ENCODE data around the gene ULK4.

DNA sequence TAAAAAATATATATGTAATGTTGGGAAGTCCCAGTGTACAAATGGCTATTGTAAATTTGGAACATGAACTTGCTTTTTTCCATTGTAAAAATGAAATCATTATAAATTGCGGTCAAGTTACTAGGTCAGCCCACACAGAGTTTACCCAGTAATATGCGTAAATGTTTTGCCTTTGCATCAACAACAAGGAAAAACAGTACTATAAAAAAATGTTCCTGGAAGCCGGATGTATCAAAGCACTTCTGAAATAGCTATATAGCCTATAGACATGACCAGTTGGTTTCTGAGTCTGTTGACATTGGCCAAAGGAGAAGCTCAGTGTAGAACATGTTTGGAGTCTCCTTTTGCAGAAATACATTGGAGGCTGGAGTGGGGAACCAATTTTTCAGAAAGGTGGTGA lies 739.4 kb downstream of the ULK4 start:
- TF ChIP-seq POLR2AphosphoS5 (IDR thresholded peaks at IDR 0.05; ENCODE audit: low read depth, low read length) (no peak), TAF1 (IDR thresholded peaks at IDR 0.05; ENCODE audit: low read depth, low read length) (no peak), POU2F2 (IDR thresholded peaks at IDR 0.05; ENCODE audit: low read depth, low read length) (no peak), POLR2A (IDR thresholded peaks at IDR 0.05; ENCODE audit: low read depth, low read length) (no peak), PAX5 (IDR thresholded peaks at IDR 0.05; ENCODE audit: insufficient read depth, low read length, severe bottlenecking) (no peak)

All from GM12891 (cell line).